Tibial nerve (tissue), 4 donors: Measurements from ENCODE around the gene TTC28.

Experiments used
- CTCF ChIP-seq, 5 experiments: fragments of 200-600 bp in 3 of 5; fragments of 450-650 bp in 2 of 5; sonication (generic) in 3 of 5; IDR thresholded peaks; one replicate each; pipeline ENCODE4 v1.5.1; 2016 to 2019; ENCODE audit warnings: antibody characterized with exemption in 5 of 5, mild to moderate bottlenecking in 3 of 5, moderate library complexity in 2 of 5
- EP300 ChIP-seq, 2 donors: sonication (generic); formaldehyde crosslinking; IDR thresholded peaks; one replicate each; pipeline ENCODE4 v1.6.1; 2017; ENCODE audit warnings: antibody characterized with exemption in 2 of 2, mild to moderate bottlenecking in 1 of 2
- POLR2A ChIP-seq, 2 donors: fragments of 450-650 bp; IDR thresholded peaks; one replicate each; pipeline ENCODE4 v1.6.1; 2017; ENCODE audit warnings: antibody characterized with exemption in 2 of 2, mild to moderate bottlenecking in 2 of 2, moderate library complexity in 2 of 2

DNA sequence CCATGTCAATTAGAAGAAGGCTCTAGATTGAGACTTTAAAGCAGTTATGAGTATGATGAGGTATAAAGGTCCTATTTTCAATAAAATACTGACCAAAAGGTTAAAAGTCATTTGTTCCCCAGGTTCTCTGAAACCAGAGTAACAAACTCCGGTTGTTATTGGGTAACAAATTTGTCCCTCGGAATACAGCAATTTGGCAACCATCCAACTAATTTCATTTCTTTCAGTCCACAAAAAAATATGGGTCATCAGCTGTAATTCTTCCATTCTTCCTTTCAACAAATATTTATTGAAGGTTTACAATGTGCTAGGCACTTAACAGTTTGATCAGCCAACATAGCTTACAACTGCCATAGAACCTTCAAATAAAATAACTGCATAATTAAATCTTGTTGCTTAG, 79.9 kb downstream of the TTC28 start:
- TF ChIP-seq CTCF (IDR thresholded peaks at IDR 0.05) (no peak), POLR2A (IDR thresholded peaks at IDR 0.05) (no peak), EP300 (IDR thresholded peaks at IDR 0.05) (no peak)
